ENCODE data around the gene INPP4A.

DNA sequence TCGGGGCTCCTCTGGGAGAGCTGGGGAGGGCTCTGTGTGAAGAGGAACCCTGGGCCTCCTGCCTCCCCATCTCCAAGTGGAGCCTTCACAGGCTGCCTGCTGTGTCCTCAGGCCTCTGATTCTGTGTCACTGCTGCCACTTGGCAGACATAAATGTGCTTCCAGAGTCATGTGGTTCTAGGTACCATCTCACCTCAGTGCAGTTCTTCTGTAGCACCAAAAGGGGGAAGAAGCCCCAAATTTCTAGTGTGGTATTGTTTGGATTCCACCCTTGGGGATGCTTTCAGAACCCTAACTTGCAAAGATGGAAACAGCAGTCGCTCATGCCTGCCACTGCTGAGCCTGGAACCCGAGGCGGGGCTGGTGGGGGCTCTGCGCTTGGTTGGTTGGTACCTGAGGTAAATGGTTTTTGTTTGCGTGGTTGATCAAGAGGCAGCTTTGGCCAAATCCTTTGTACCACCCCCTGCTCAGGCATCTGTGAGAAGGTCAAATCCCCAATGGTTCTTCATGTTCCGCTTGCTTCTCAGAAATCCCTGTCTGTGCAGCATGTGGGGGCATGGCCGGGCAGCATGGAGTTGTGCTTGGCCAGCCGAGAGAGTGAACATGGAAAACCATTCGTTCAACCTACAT, 136.1 kb downstream of the INPP4A start:
- TF ChIP-seq, protein P1, sequence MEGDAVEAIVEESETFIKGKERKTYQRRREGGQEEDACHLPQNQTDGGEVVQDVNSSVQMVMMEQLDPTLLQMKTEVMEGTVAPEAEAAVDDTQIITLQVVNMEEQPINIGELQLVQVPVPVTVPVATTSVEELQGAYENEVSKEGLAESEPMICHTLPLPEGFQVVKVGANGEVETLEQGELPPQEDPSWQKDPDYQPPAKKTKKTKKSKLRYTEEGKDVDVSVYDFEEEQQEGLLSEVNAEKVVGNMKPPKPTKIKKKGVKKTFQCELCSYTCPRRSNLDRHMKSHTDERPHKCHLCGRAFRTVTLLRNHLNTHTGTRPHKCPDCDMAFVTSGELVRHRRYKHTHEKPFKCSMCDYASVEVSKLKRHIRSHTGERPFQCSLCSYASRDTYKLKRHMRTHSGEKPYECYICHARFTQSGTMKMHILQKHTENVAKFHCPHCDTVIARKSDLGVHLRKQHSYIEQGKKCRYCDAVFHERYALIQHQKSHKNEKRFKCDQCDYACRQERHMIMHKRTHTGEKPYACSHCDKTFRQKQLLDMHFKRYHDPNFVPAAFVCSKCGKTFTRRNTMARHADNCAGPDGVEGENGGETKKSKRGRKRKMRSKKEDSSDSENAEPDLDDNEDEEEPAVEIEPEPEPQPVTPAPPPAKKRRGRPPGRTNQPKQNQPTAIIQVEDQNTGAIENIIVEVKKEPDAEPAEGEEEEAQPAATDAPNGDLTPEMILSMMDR (optimal IDR thresholded peaks at IDR 0.05 in 1 of 3, IDR thresholded peaks at IDR 0.05 in 1 of 3, conservative IDR thresholded peaks at IDR 0.05 in 1 of 3; ENCODE audit: extremely low read depth in 1 of 3, insufficient read depth in 2 of 3, low read length in 3 of 3), result no peak
- TF ChIP-seq EZH2 (IDR thresholded peaks at IDR 0.05; ENCODE audit: low read length), result no peak
